Body of pancreas (tissue), 4 donors: ENCODE data around the gene CFAP45. TPM values are rescaled to one million over a fixed set of nuclear protein-coding genes. Genes with fewer than 3 reads are reported as not detected.

Source experiments
- ATAC-seq: fragments of 150-250 bp; one replicate; pipeline ENCODE4 v1.9.1; 2016
- DNase-seq, 4 donors: peaks; one replicate each; pipeline ENCODE4 v3.0.0-alpha.2; 2019
- H3K27ac ChIP-seq, 4 donors: fragments of 200-600 bp; sonication (generic); 1 replicate in 3 of 4; 2 replicates in 1 of 4; pipeline versions ENCODE4 v1.5.1 to v1.6.1; 2016 to 2019; ENCODE audit warnings: mild to moderate bottlenecking in 1 of 4, mixed read lengths in 1 of 4, moderate library complexity in 1 of 4
- H3K27me3 ChIP-seq, 2 donors: fragments of 200-600 bp; sonication (generic); one replicate each; pipeline ENCODE4 v1.6.0; 2016; ENCODE audit warnings: mild to moderate bottlenecking in 1 of 2
- H3K36me3 ChIP-seq, 2 donors: fragments of 200-600 bp; sonication (generic); replicated peaks in 1 of 2; 2 replicates each; pipeline ENCODE4 v1.5.1; 2016; ENCODE audit warnings: low read depth in 2 of 2; ENCODE audit not compliant: insufficient read depth in 1 of 2
- H3K4me1 ChIP-seq: fragments of 200-600 bp; sonication (generic); one replicate; pipeline ENCODE4 v1.6.0; 2016
- H3K4me3 ChIP-seq, 2 donors: fragments of 200-600 bp; sonication (generic); 1 replicate in 1 of 2; 2 replicates in 1 of 2; pipeline ENCODE4 v1.5.1; 2016 to 2019
- H3K9me3 ChIP-seq, 3 donors: fragments of 200-600 bp; sonication (generic); 1 replicate in 2 of 3; 2 replicates in 1 of 3; pipeline ENCODE4 v1.5.1; 2016
- CTCF ChIP-seq, 7 experiments: fragments of 450-650 bp in 4 of 7; fragments of 200-600 bp in 3 of 7; sonication (generic) in 3 of 7; IDR thresholded peaks; one replicate each; pipeline ENCODE4 v1.5.1; 2016 to 2019; ENCODE audit warnings: antibody characterized with exemption in 7 of 7
- POLR2A ChIP-seq, 3 donors: fragments of 450-650 bp; IDR thresholded peaks; one replicate each; pipeline ENCODE4 v1.6.1; 2016; ENCODE audit warnings: antibody characterized with exemption in 3 of 3, mild to moderate bottlenecking in 2 of 3
- WGBS, 2 donors: methylation state at CpG; one replicate each; pipeline ENCODE4 v1.1.5; 2017; 5-methylcytosine and 5-hydroxymethylcytosine counted together
- intact Hi-C: fragments of 100-400 bp; cut with DNase I; formaldehyde crosslinking; loops from one replicate; pipeline ENCODE4 v1.15.1; 2023
- total RNA-seq, 2 donors: library from RNA; depleted of rRNA; stranded (reverse); fragments of >200 nt; gene quantifications; one replicate each; pipeline ENCODE4 v1.1.0, GENCODE V29; 2016

The CFAP45 gene
- total RNA-seq, 2 donors from 2014 or later, result not detected

GRCh38 chr1:159914252-159915018 lies 14.5 kb upstream of the CFAP45 start:
- H3K9me3 ChIP-seq, result no peaks in the 10 kb centered on the region
- H3K27me3 ChIP-seq, result no peaks in the 10 kb centered on the region
- H3K27ac ChIP-seq, result peak overlapping the region; percentile 53 to 79 (median 67)
- H3K36me3 ChIP-seq, result peaks cover 4 to 13% of the 10 kb centered on the region in 2 donors
- TF ChIP-seq CTCF (IDR thresholded peaks at IDR 0.05) (no peak), POLR2A (IDR thresholded peaks at IDR 0.05) (no peak)
- peaks cover 75% of the 10 kb centered on the region for H3K4me1 ChIP-seq
- WGBS, 2 donors, result 72 to 74% methylated on average over 10 of the region's 10 CpGs
- intact Hi-C loops, result no loop called here
- peak in 1 of 4 donors; percentile 46 for DNase-seq
- ATAC-seq, result no peak
- no peak overlapping the region for H3K4me3 ChIP-seq

- Histone ChIP-seq H3K27ac (peak overlapping the region; percentile 53 to 79 (median 67)), H3K36me3 (peaks cover under 1 to 5% of the 10 kb centered on the region in 2 donors), H3K27me3 (no peaks in the 10 kb centered on the region), H3K9me3 (no peaks in the 10 kb centered on the region), H3K4me1 (peaks cover 75% of the 10 kb centered on the region), H3K4me3 (no peak overlapping the region)
- TF ChIP-seq CTCF (IDR thresholded peaks at IDR 0.05), result no peak
- TF ChIP-seq POLR2A (IDR thresholded peaks at IDR 0.05), result peak in 1 of 3 donors; percentile 14
- 37 to 39% methylated on average over 5 of the region's 5 CpGs for WGBS, 2 donors
- DNase-seq (peak; percentile 61 to 86 (median 81)), ATAC-seq (peak; percentile 55)
- intact Hi-C loops, result no loop called here
Observed at GRCh38 chr1:159913451-159914192, 13.7 kb upstream of the CFAP45 start.

- 52 to 81% methylated on average over 6 of the region's 6 CpGs for WGBS, 2 donors
- no peak for TF ChIP-seq CTCF (IDR thresholded peaks at IDR 0.05)
- no peak for TF ChIP-seq POLR2A (IDR thresholded peaks at IDR 0.05)
- no peaks in the 10 kb centered on the region for H3K9me3 ChIP-seq
- intact Hi-C loops, result no loop called here
- H3K27ac ChIP-seq, result peak overlapping the region in 3 of 4 donors; percentile 56 to 77 (median 73)
- H3K4me3 ChIP-seq, result no peak overlapping the region
- H3K36me3 ChIP-seq, result no peaks in the 10 kb centered on the region
- peaks cover 62% of the 10 kb centered on the region for H3K4me1 ChIP-seq
- ATAC-seq (no peak), DNase-seq (no peak)
- H3K27me3 ChIP-seq, result no peaks in the 10 kb centered on the region
Observed at GRCh38 chr1:159911326-159912070, 11.5 kb upstream of the CFAP45 start.

GRCh38 chr1:159908031-159908940 lies 8.3 kb upstream of the CFAP45 start:
- TF ChIP-seq POLR2A (IDR thresholded peaks at IDR 0.05) (no peak), CTCF (IDR thresholded peaks at IDR 0.05) (no peak)
- ATAC-seq (no peak), DNase-seq (no peak)
- Histone ChIP-seq H3K27me3 (no peaks in the 10 kb centered on the region), H3K4me1 (peaks cover 35% of the 10 kb centered on the region), H3K36me3 (no peaks in the 10 kb centered on the region), H3K27ac (no peak overlapping the region), H3K4me3 (no peak overlapping the region), H3K9me3 (no peaks in the 10 kb centered on the region)
- intact Hi-C loops, result no loop called here
- 59 to 68% methylated on average over 9 of the region's 9 CpGs for WGBS, 2 donors
